DND-41 (cell line): Measurements from ENCODE around the gene HDAC11.

Experiments used
- ATAC-seq: fragments of 200-7000 bp; cut with Tn5 transposase; 3 replicates; pipeline ENCODE4 v1.9.1; 2021; ENCODE audit warnings: low read depth; ENCODE audit not compliant: insufficient read depth
- DNase-seq: peaks from one replicate; pipeline ENCODE4 v3.0.0-alpha.2; 2020
- H2AFZ ChIP-seq: 2 replicates; pipeline ENCODE4 v1.6.0; 2012; ENCODE audit warnings: low read depth, low read length
- H3K27ac ChIP-seq: 2 replicates; pipeline ENCODE4 v1.5.1; 2012; ENCODE audit warnings: low read length, inconsistent platforms
- H3K27me3 ChIP-seq: fragments of 200-600 bp; sonication (generic); 2 replicates; pipeline ENCODE4 v1.6.0; 2012; ENCODE audit warnings: low read length, mild to moderate bottlenecking, inconsistent platforms; ENCODE audit not compliant: insufficient read depth, poor library complexity
- H3K36me3 ChIP-seq: 2 replicates; pipeline ENCODE4 v1.5.1; 2012; ENCODE audit warnings: low read length, inconsistent platforms; ENCODE audit not compliant: insufficient read depth
- H3K4me1 ChIP-seq: 2 replicates; pipeline ENCODE4 v1.5.1; 2012; ENCODE audit warnings: mild to moderate bottlenecking, low read length; ENCODE audit not compliant: insufficient read depth
- H3K4me2 ChIP-seq: 2 replicates; pipeline ENCODE4 v1.6.0; 2012; ENCODE audit warnings: mild to moderate bottlenecking, moderate library complexity, low read length, inconsistent platforms; ENCODE audit not compliant: insufficient read depth
- H3K4me3 ChIP-seq, 2 experiments: fragments of 200-600 bp in 1 of 2; shearing (Covaris generic) in 1 of 2; 2 replicates each; pipeline ENCODE4 v1.5.1; 2012 to 2016; ENCODE audit warnings: inconsistent platforms in 2 of 2, low read length in 2 of 2, mild to moderate bottlenecking in 2 of 2, low read depth in 1 of 2, moderate library complexity in 1 of 2
- H3K79me2 ChIP-seq: 2 replicates; pipeline ENCODE4 v1.6.0; 2012; ENCODE audit warnings: low read length, inconsistent platforms; ENCODE audit not compliant: insufficient read depth
- H3K9ac ChIP-seq: 2 replicates; pipeline ENCODE4 v1.6.0; 2012; ENCODE audit warnings: low read depth, mild to moderate bottlenecking, inconsistent platforms, low read length, moderate library complexity
- H3K9me3 ChIP-seq: 2 replicates; pipeline ENCODE4 v1.5.1; 2012; ENCODE audit warnings: low read length, moderate library complexity, mild to moderate bottlenecking, inconsistent platforms; ENCODE audit not compliant: insufficient read depth, severe bottlenecking
- H4K20me1 ChIP-seq: 2 replicates; pipeline ENCODE4 v1.6.0; 2012; ENCODE audit warnings: low read length; ENCODE audit not compliant: insufficient read depth
- EZH2 ChIP-seq: IDR thresholded peaks from 3 replicates; pipeline ENCODE4 v1.6.1; 2012; ENCODE audit warnings: borderline replicate concordance, low read depth, mild to moderate bottlenecking, moderate library complexity, low read length, inconsistent platforms; ENCODE audit not compliant: severe bottlenecking
- TF ChIP-seq, protein P1 (sequence below): IDR thresholded peaks from 2 replicates; pipeline ENCODE4 v1.5.1; 2012; ENCODE audit warnings: borderline replicate concordance, low read length, moderate library complexity, mild to moderate bottlenecking; ENCODE audit not compliant: poor library complexity, severe bottlenecking; ENCODE audit errors: extremely low read depth

The HDAC11 gene

DNA sequence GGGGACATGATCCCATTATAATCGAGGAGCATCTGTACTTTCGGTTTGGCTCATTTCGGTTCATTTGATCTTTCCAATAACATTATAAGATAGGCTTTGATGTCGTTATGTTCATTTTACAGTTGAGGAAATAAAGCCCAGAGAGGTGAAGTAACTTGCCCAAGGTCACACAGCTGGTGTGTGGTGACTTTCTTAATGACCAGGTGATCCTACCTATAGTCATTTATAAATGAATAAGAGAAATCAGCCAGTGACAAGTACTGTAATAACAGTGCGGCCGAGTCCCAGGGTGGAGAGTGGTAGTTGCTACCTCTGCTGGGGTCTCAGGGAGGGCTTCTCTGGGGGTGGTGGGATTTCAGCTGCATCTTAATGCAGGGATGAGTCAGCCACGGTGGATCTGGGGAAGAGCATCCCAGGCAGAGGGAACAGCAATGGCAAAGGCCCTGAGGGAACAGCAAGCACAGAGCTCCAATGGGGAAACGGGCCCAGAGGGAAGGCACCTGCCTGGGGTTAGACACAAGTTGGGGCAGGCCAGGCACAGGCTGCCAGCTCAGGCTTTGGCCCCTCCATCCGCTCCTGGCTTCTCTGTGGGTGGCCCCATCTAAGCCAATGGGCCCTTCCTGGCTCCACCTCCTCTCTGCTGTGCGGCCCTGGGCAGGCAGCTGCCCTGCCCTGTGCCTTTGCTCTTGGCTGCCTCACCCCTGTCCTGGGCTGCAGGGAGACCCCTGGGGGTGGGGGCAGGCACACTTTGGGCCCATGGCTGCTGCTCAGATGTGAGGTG is 67.7 kb downstream of the HDAC11 start:
- Histone ChIP-seq H3K9ac (no peak overlapping the region), H3K9me3 (no peaks in the 10 kb centered on the region), H3K27ac (no peak overlapping the region; the same call in 1 of the 2 replicates), H3K4me3 (no peak overlapping the region), H3K4me1 (peaks cover 47% of the 10 kb centered on the region), H2AFZ (no peak overlapping the region), H3K27me3 (no peaks in the 10 kb centered on the region), H3K79me2 (no peaks in the 10 kb centered on the region), H3K4me2 (no peak overlapping the region), H4K20me1 (no peaks in the 10 kb centered on the region), H3K36me3 (no peaks in the 10 kb centered on the region)
- DNase-seq (no peak), ATAC-seq (no peak)
- TF ChIP-seq, protein P1, sequence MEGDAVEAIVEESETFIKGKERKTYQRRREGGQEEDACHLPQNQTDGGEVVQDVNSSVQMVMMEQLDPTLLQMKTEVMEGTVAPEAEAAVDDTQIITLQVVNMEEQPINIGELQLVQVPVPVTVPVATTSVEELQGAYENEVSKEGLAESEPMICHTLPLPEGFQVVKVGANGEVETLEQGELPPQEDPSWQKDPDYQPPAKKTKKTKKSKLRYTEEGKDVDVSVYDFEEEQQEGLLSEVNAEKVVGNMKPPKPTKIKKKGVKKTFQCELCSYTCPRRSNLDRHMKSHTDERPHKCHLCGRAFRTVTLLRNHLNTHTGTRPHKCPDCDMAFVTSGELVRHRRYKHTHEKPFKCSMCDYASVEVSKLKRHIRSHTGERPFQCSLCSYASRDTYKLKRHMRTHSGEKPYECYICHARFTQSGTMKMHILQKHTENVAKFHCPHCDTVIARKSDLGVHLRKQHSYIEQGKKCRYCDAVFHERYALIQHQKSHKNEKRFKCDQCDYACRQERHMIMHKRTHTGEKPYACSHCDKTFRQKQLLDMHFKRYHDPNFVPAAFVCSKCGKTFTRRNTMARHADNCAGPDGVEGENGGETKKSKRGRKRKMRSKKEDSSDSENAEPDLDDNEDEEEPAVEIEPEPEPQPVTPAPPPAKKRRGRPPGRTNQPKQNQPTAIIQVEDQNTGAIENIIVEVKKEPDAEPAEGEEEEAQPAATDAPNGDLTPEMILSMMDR = no peak
- TF ChIP-seq EZH2 = no peak

DNA sequence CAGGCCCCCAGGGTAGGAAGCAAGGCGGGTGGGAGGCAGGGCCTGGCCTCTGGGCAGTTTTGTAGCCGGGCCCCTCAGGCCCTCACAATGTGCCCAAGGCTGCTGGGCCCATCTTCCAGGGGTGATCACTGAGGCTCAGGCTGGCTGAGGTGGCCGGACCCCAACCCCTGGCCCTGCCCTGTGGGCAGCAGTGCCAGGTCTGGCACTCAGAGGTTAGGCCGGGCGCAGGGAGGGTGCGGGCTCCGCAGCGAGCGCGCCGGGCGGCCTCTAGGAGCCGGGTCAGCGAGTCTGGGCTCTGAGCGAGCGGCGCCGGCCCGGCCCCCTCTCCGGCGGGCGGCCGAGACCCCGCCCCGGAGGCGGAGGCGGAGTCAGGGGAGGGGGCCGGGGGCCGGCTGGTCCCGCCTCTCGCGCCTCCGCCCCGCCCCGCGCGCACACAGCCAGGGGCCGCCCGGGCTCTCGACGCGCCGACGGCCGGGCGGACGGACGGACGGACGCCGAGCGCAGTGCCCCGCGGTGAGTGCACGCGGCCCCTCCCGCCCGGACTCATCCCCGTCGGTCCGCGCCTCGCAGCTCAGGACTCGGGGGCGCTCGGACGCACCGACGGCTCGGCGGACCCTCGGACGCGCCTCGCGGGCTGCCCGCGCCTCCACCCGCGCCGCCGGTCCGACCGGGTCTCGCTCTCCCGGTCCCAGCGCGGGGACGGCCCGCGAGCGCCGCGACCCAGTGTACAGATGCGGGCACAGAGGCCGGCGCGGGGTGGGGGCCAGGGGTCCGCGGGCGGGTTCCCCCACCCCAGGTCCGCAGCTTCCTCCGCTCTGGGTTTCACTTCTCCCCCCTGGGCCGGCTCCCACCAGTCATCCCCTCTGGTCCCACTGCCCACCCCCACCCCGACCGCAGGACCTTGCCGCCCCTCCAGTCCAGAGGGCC is 68.9 kb downstream of the HDAC11 start, which contains the start of gene FBLN2:
Gene FBLN2 (plus strand): TSS at position 430 of the 927 bp plus-strand sequence. CDS start 21,231 bp downstream, outside the sequence.
- peaks cover 37% of the 10 kb centered on the region for H3K4me1 ChIP-seq
- no peak within 1 kb of the TSS for H2AFZ ChIP-seq
- ATAC-seq (no peak), DNase-seq (no peak)
- H3K36me3 ChIP-seq = no peaks in the 10 kb centered on the region
- peak within 1 kb of the TSS; percentile 38; the same call in 1 of the 2 replicates for H3K27ac ChIP-seq
- H3K4me3 ChIP-seq = no peak within 1 kb of the TSS
- H4K20me1 ChIP-seq = no peaks in the 10 kb centered on the region
- no peaks in the 10 kb centered on the region for H3K9me3 ChIP-seq
- H3K4me2 ChIP-seq = no peak within 1 kb of the TSS
- H3K79me2 ChIP-seq = no peaks in the 10 kb centered on the region
- TF ChIP-seq EZH2 = no peak
- TF ChIP-seq, protein P1 = no peak
- H3K9ac ChIP-seq = no peak within 1 kb of the TSS
- no peaks in the 10 kb centered on the region for H3K27me3 ChIP-seq

DNA sequence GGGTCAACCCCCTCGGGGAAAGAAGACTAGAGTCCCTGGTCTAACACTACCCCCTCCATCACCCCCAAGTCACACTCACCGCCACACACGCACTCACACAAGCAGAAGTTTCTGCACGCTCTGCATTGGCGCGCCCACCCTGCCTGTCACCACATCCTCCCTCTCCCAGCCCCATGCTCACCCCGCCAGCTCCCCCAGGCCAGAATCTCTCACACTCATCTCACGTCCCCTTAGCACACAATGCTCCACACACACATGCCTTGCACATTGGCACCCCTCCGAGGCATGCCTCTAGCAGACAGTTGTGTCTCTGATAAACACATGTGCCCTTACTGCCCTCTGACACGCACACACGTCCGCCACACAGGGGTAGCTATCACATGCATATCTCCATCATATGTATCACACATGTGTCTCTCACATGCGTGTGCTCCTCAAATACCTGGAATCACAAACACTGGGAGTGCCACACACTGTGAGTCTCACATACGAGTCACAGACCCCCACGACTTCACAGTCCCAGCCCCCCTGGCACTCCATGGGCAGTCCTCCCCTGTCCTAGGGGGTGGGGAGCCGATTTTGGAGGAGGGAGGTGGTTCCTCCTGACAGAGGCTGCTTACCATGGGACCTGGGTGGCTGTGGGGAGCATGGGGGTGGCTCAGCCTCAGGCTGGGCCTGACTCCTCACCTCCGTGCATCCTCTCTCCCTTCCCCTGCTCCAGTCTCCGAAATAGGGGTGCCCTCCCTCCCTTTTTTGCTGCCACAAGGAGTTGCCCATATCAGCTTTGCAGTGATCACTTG is 69.7 kb downstream of the HDAC11 start:
- TF ChIP-seq, protein P1 = no peak
- TF ChIP-seq EZH2 = no peak
- Histone ChIP-seq H3K36me3 (no peaks in the 10 kb centered on the region), H3K4me3 (no peak overlapping the region), H3K27me3 (no peaks in the 10 kb centered on the region), H3K9me3 (no peaks in the 10 kb centered on the region), H3K4me1 (peaks cover 28% of the 10 kb centered on the region), H2AFZ (no peak overlapping the region), H3K27ac (0 out of 2 replicates have a peak overlapping the region, but pooled peaks have one; percentile 38), H4K20me1 (no peaks in the 10 kb centered on the region), H3K4me2 (no peak overlapping the region), H3K79me2 (no peaks in the 10 kb centered on the region), H3K9ac (no peak overlapping the region)
- DNase-seq (peak; percentile 80), ATAC-seq (peak; percentile 66)
